Mesenchymal stem cell (in vitro differentiated cells and primary cell): Measurements from ENCODE around the gene UBE2E2.

Source experiments
- DNase-seq: peaks from one replicate; pipeline ENCODE4 v3.0.0-alpha.2; 2013
- H2AFZ ChIP-seq: one replicate; pipeline ENCODE4 v1.6.1; 2013; ENCODE audit warnings: low read depth, mild to moderate bottlenecking, control low read depth, inconsistent platforms, low read length, moderate library complexity
- H2AK5ac ChIP-seq: 2 replicates; pipeline ENCODE4 v1.6.1; 2013; ENCODE audit warnings: low read length, moderate library complexity, mild to moderate bottlenecking, inconsistent platforms; ENCODE audit not compliant: severe bottlenecking
- H2BK120ac ChIP-seq: one replicate; pipeline ENCODE4 v1.6.1; 2013; ENCODE audit warnings: low read depth, mild to moderate bottlenecking, inconsistent platforms, low read length, moderate library complexity
- H2BK12ac ChIP-seq, 2 experiments: one replicate each; pipeline ENCODE4 v1.6.1; 2013; ENCODE audit warnings: inconsistent platforms in 2 of 2, low read length in 2 of 2, mild to moderate bottlenecking in 2 of 2, moderate library complexity in 2 of 2, control low read depth in 1 of 2
- H2BK15ac ChIP-seq: one replicate; pipeline ENCODE4 v1.6.1; 2013; ENCODE audit warnings: mild to moderate bottlenecking, low read depth, inconsistent platforms; ENCODE audit not compliant: poor library complexity, severe bottlenecking
- H2BK5ac ChIP-seq: 2 replicates; pipeline ENCODE4 v1.6.1; 2013; ENCODE audit warnings: low read depth, mild to moderate bottlenecking, low read length, control low read depth, inconsistent platforms; ENCODE audit not compliant: poor library complexity, severe bottlenecking
- H3K14ac ChIP-seq, 2 experiments: one replicate each; pipeline ENCODE4 v1.6.1; 2013; ENCODE audit warnings: inconsistent platforms in 2 of 2, low read length in 2 of 2, control low read depth in 1 of 2, mild to moderate bottlenecking in 1 of 2, moderate library complexity in 1 of 2
- H3K18ac ChIP-seq, 2 experiments: one replicate each; pipeline ENCODE4 v1.6.1; 2013; ENCODE audit warnings: inconsistent platforms in 2 of 2, low read length in 2 of 2, control low read depth in 1 of 2, low read depth in 1 of 2, mild to moderate bottlenecking in 1 of 2
- H3K23ac ChIP-seq, 2 experiments: one replicate each; pipeline ENCODE4 v1.6.1; 2013; ENCODE audit warnings: inconsistent platforms in 2 of 2, low read length in 2 of 2, mild to moderate bottlenecking in 2 of 2, moderate library complexity in 2 of 2, control low read depth in 1 of 2
- H3K27ac ChIP-seq: 2 replicates; pipeline ENCODE4 v1.5.1; 2013; ENCODE audit warnings: mild to moderate bottlenecking, moderate library complexity, low read length, control low read depth, inconsistent platforms; ENCODE audit not compliant: poor library complexity, severe bottlenecking
- H3K27me3 ChIP-seq, 2 experiments: 2 replicates each; pipeline versions ENCODE4 v1.6.1 to v1.7.0; 2013; ENCODE audit warnings: low read length in 2 of 2, mild to moderate bottlenecking in 2 of 2, moderate library complexity in 2 of 2, control low read depth in 1 of 2, inconsistent platforms in 1 of 2; ENCODE audit not compliant: control insufficient read depth in 1 of 2, insufficient read depth in 1 of 2
- H3K36me3 ChIP-seq, 2 experiments: 2 replicates each; pipeline versions ENCODE4 v1.6.1 to v1.7.0; 2013; ENCODE audit warnings: low read length in 2 of 2, control low read depth in 1 of 2, inconsistent platforms in 1 of 2, low read depth in 1 of 2, mild to moderate bottlenecking in 1 of 2; ENCODE audit not compliant: insufficient read depth in 2 of 2, control insufficient read depth in 1 of 2
- H3K4ac ChIP-seq, 2 experiments: one replicate each; pipeline ENCODE4 v1.6.1; 2013; ENCODE audit warnings: inconsistent platforms in 2 of 2, low read length in 2 of 2, mild to moderate bottlenecking in 2 of 2, moderate library complexity in 2 of 2, control low read depth in 1 of 2, low read depth in 1 of 2
- H3K4me1 ChIP-seq: 2 replicates; pipeline ENCODE4 v1.6.1; 2013; ENCODE audit warnings: low read depth, low read length, control low read depth; ENCODE audit not compliant: control insufficient read depth, insufficient read depth
- H3K4me2 ChIP-seq: 2 replicates; pipeline ENCODE4 v1.6.1; 2013; ENCODE audit warnings: low read length, mild to moderate bottlenecking, inconsistent platforms; ENCODE audit not compliant: poor library complexity, severe bottlenecking
- H3K4me3 ChIP-seq, 2 experiments: 2 replicates each; pipeline versions ENCODE4 v1.5.1 to v1.7.0; 2013; ENCODE audit warnings: low read length in 2 of 2, mild to moderate bottlenecking in 2 of 2, control low read depth in 1 of 2, low read depth in 1 of 2; ENCODE audit not compliant: insufficient read depth in 1 of 2
- H3K79me1 ChIP-seq: replicated peaks from 2 replicates; pipeline ENCODE4 v1.6.1; 2013; ENCODE audit warnings: mild to moderate bottlenecking, control low read depth, low read length, inconsistent platforms; ENCODE audit not compliant: poor library complexity, severe bottlenecking
- H3K9ac ChIP-seq: 2 replicates; pipeline ENCODE4 v1.7.0; 2013; ENCODE audit warnings: mild to moderate bottlenecking, low read length, moderate library complexity
- H3K9me3 ChIP-seq: 2 replicates; pipeline ENCODE4 v1.7.0; 2013; ENCODE audit warnings: mild to moderate bottlenecking, low read length; ENCODE audit not compliant: control insufficient read depth
- H4K8ac ChIP-seq: one replicate; pipeline ENCODE4 v1.6.1; 2013; ENCODE audit warnings: inconsistent platforms, mild to moderate bottlenecking, low read length, moderate library complexity
- H4K91ac ChIP-seq: one replicate; pipeline ENCODE4 v1.6.1; 2013; ENCODE audit warnings: mild to moderate bottlenecking, low read length, inconsistent platforms
- WGBS: methylation state at CpG from one replicate; pipeline ENCODE4 v1.1.7; 2013; ENCODE audit warnings: mixed read lengths; 5-methylcytosine and 5-hydroxymethylcytosine counted together

The UBE2E2 gene

DNA sequence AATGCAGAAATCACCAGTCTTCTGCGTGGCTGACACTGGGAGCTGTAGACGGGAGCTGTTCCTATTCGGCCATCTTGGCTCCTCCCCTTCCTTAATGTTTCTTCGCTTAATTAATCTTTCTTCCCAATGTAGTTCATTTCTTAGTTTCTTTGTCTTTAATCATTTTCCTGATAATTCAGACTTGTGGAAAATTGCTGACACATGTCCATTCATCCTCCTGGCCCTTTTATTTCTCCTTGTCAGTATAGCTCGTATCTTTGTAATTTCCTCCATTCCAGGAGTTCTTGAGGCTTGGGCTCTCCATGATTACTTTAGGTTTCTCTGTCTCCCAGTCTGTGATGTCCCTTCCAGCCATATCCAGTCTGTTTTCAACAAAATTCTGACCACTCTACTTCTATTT lies 98.7 kb downstream of the UBE2E2 start:
- Histone ChIP-seq H2BK5ac (no peak overlapping the region), H4K91ac (no peak overlapping the region), H4K8ac (no peak overlapping the region), H3K27ac (peak overlapping the region; percentile 14), H2AFZ (no peak overlapping the region), H3K14ac (no peak overlapping the region), H3K79me1 (peaks cover 6% of the 10 kb centered on the region), H3K36me3 (no peaks in the 10 kb centered on the region), H3K4me3 (no peak overlapping the region), H3K9ac (no peak overlapping the region), H3K23ac (no peak overlapping the region), H3K27me3 (no peaks in the 10 kb centered on the region), H2AK5ac (no peak overlapping the region), H2BK120ac (no peak overlapping the region), H3K18ac (no peak overlapping the region), H3K4me1 (peaks cover 9% of the 10 kb centered on the region), H3K9me3 (no peaks in the 10 kb centered on the region), H3K4me2 (no peak overlapping the region), H3K4ac (no peak overlapping the region), H2BK15ac (no peak overlapping the region), H2BK12ac (no peak overlapping the region)
- no peak for DNase-seq
- WGBS, result 94% methylated on average over 5 of the region's 5 CpGs

DNA sequence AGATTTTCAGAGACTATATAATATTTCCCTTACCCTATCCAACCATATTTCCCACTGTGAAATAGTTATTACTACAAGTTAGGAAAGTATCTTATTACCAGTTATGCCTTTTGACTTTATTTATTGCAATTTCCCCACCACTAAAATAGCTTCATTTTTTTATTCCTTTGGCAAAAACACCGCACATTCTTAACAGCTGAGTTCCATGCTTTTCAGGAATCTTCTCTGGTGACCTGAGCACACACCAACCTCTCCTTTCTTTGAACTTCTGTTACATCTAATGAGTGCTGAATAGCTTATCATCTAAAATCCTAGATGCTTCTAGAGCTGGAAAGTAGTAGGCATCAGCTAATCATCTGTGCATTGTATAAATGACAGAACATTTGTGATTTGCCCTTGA lies 99.1 kb downstream of the UBE2E2 start:
- no peak overlapping the region for H2BK15ac ChIP-seq
- H3K23ac ChIP-seq, result no peak overlapping the region
- H2AFZ ChIP-seq, result no peak overlapping the region
- peaks cover 6% of the 10 kb centered on the region for H3K79me1 ChIP-seq
- H3K9me3 ChIP-seq, result no peaks in the 10 kb centered on the region
- H4K8ac ChIP-seq, result no peak overlapping the region
- H3K9ac ChIP-seq, result no peak overlapping the region
- no peak overlapping the region for H3K14ac ChIP-seq
- DNase-seq, result no peak
- no peak overlapping the region for H3K4me3 ChIP-seq
- H3K4ac ChIP-seq, result no peak overlapping the region
- no peak overlapping the region for H2BK12ac ChIP-seq
- 100% methylated on average over 1 of the region's 1 CpG for WGBS
- H3K27ac ChIP-seq, result peak overlapping the region; percentile 14
- no peak overlapping the region for H4K91ac ChIP-seq
- H3K4me2 ChIP-seq, result no peak overlapping the region
- no peaks in the 10 kb centered on the region for H3K36me3 ChIP-seq
- H2BK120ac ChIP-seq, result no peak overlapping the region
- no peak overlapping the region for H2BK5ac ChIP-seq
- no peaks in the 10 kb centered on the region for H3K27me3 ChIP-seq
- H3K4me1 ChIP-seq, result peaks cover 9% of the 10 kb centered on the region
- H2AK5ac ChIP-seq, result no peak overlapping the region
- H3K18ac ChIP-seq, result no peak overlapping the region

DNA sequence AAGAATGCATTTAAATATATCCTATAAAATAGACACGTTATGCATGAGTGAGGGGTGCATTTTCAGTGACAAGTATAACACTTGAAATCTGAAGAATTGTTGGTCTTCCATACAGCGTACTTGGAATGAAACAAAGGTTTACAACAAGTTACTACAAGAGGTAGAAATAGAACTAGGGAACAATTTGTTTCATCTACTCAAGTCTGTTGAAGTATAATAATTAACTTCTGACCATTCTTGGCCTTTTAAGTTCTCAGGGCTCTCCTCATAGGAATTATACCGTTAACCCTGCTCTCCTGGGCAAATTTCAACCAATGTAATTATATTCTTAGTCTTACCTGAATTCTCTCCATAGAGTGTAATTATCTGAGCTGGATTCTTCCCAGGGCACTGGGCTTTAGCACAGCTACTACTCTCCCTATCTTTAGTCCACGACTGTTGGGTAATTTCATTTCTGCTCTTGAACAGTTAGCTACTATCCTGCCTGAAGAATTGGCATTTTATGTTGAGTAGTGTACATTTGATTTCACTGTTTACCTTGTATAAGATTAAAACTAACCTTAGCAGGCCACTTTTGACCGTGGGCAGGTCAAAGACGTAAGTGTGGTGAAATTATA lies 100.6 kb downstream of the UBE2E2 start:
- 100% methylated on average over 2 of the region's 6 CpGs for WGBS
- Histone ChIP-seq H3K4me1 (peaks cover 10% of the 10 kb centered on the region), H3K18ac (no peak overlapping the region)

DNA sequence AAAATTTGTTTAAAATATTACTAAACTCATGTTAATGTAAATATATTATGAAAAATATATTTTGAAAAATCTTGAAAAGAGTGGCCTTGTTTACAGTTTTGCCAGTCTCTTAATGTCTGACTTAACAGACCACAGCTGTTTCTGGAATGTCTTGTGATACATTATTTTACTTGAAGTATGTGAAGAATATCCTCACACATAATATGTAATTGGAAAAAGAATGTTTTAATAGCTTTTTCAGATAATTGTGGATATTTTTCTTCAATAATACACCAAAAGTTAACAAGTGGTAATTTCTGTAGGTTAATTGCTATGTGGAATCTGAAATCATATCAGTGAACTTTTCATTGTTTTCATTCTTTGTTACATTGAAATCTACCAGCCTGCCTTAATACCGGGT lies 101.3 kb downstream of the UBE2E2 start:
- H2BK12ac ChIP-seq, result no peak overlapping the region
- no peaks in the 10 kb centered on the region for H3K36me3 ChIP-seq
- no peak overlapping the region for H2BK5ac ChIP-seq
- no peaks in the 10 kb centered on the region for H3K27me3 ChIP-seq
- peaks cover 13% of the 10 kb centered on the region for H3K79me1 ChIP-seq
- H3K23ac ChIP-seq, result no peak overlapping the region
- peaks cover 10% of the 10 kb centered on the region for H3K4me1 ChIP-seq
- H3K9me3 ChIP-seq, result no peaks in the 10 kb centered on the region
- no peak overlapping the region for H3K4me3 ChIP-seq
- no peak overlapping the region for H4K8ac ChIP-seq
- no peak overlapping the region for H2BK120ac ChIP-seq
- H2AFZ ChIP-seq, result no peak overlapping the region
- no peak overlapping the region for H3K18ac ChIP-seq
- no peak overlapping the region for H3K14ac ChIP-seq
- no CpG with 5 or more reads among the region's 1 CpG for WGBS
- no peak overlapping the region for H2BK15ac ChIP-seq
- H2AK5ac ChIP-seq, result no peak overlapping the region
- no peak overlapping the region for H3K4me2 ChIP-seq
- H4K91ac ChIP-seq, result no peak overlapping the region
- DNase-seq, result no peak
- H3K4ac ChIP-seq, result no peak overlapping the region
- H3K9ac ChIP-seq, result no peak overlapping the region
- H3K27ac ChIP-seq, result peak overlapping the region; percentile 67

More for the DNA sequence above, 100.6 kb downstream of the UBE2E2 start:
- no peak overlapping the region for H3K4ac ChIP-seq
- no peak for DNase-seq
- H3K79me1 ChIP-seq, result peaks cover 10% of the 10 kb centered on the region
- H3K9me3 ChIP-seq, result no peaks in the 10 kb centered on the region
- H2AK5ac ChIP-seq, result peak overlapping the region; percentile 66
- peak overlapping the region; percentile 75 for H3K27ac ChIP-seq
- H3K27me3 ChIP-seq, result no peaks in the 10 kb centered on the region
- no peak overlapping the region for H2AFZ ChIP-seq
- no peak overlapping the region for H4K91ac ChIP-seq
- no peak overlapping the region for H3K4me3 ChIP-seq
- H3K9ac ChIP-seq, result no peak overlapping the region
- H2BK15ac ChIP-seq, result no peak overlapping the region
- H3K14ac ChIP-seq, result no peak overlapping the region
- peak overlapping the region; percentile 0 for H3K4me2 ChIP-seq
- no peaks in the 10 kb centered on the region for H3K36me3 ChIP-seq
- peak overlapping the region; percentile 81 for H2BK5ac ChIP-seq
- H4K8ac ChIP-seq, result no peak overlapping the region
- no peak overlapping the region for H2BK120ac ChIP-seq
- no peak overlapping the region for H3K23ac ChIP-seq
- H2BK12ac ChIP-seq, result no peak overlapping the region
